ENCODE results near the gene CADPS2. TPM values are rescaled to one million over a fixed set of nuclear protein-coding genes. Genes with fewer than 3 reads are reported as not detected.

The CADPS2 gene
- total RNA-seq, 8 experiments from 2014 or later: 1.3 to 89.1 (median 3.1) TPM

DNA sequence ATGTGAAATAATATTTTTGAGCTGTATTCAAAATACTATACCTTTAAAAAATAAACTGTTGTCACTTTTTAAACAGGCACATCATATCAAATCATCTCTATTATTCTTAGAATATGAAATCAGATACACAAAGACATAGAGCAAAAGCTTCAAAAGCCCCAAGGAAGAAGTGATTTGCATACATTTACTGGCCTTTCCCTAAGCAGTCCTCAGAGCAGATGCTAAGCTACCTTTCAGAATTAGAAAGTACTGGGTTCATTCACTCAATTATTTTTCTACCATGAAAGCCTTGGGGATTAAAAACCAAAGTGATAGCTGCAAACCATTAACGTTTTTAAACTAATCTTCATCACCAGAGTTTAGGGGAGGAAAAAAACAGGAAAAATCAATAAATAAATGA lies 127.8 kb downstream of the CADPS2 start:
- H3K27ac ChIP-seq: no peak overlapping the region
- in situ Hi-C loops (cut with MboI; ENCODE audit: low pct_unique_long_range_greater_than_20kb in 2 of 9, low sequenced_read_pairs in 9 of 9, unreplicated experiment in 9 of 9): no loop called here
- no peak overlapping the region for H3K4me3 ChIP-seq
- WGBS, 10 experiments: 0 to 27% (median 5%) methylated on average over 1 of the region's 1 CpG; no CpG with 5 or more reads in 2 of the 10 experiments
- H3K4me1 ChIP-seq (replicated peaks in 1 of 2): no peaks in the 10 kb centered on the region
- no peak for ATAC-seq (replicated peaks in 6 of 8)

- H3K4me1 ChIP-seq (replicated peaks in 1 of 2): no peaks in the 10 kb centered on the region
- WGBS, 10 experiments: 60 to 100% methylated on average over 1 of the region's 1 CpG; no CpG with 5 or more reads in 8 of the 10 experiments
- no peak for ATAC-seq (replicated peaks in 6 of 8)
- no peak overlapping the region for H3K4me3 ChIP-seq
- in situ Hi-C loops (cut with MboI; ENCODE audit: low pct_unique_long_range_greater_than_20kb in 2 of 9, low sequenced_read_pairs in 9 of 9, unreplicated experiment in 9 of 9): no loop called here
- H3K27ac ChIP-seq: no peak overlapping the region
Observed at GRCh38 chr7:122756860-122757259, 129.4 kb downstream of the CADPS2 start.

- Histone ChIP-seq H3K4me3 (no peak overlapping the region), H3K4me1 (replicated peaks in 1 of 2) (no peaks in the 10 kb centered on the region), H3K27ac (no peak overlapping the region)
- in situ Hi-C loops (cut with MboI; ENCODE audit: low pct_unique_long_range_greater_than_20kb in 2 of 9, low sequenced_read_pairs in 9 of 9, unreplicated experiment in 9 of 9): no loop called here
- WGBS, 10 experiments: 19 to 100% (median 80%) methylated on average over 2 of the region's 2 CpGs; no CpG with 5 or more reads in 3 of the 10 experiments
- ATAC-seq (replicated peaks in 6 of 8): no peak
Observed at GRCh38 chr7:122755696-122756095, 130.6 kb downstream of the CADPS2 start.

DNA sequence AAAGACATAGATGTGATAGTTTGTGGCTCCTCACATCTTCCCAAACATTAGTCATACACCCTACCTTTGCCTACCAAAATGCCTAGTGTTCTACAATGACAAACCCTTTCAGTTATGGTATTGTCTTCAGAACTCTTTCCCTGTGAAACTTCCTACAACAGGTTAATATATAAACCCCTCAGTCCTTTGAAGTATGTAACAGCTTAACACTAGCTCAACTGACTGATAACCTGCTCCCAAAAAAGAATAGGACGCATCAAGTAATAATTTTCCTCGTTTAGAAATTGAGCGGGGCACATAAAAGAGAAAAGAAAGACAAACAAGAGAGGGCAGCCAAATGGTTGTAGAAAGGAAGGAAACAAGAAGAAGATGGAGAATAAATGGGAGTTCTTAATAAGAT lies 133.7 kb downstream of the CADPS2 start:
- H3K4me3 ChIP-seq: no peak overlapping the region
- no peak overlapping the region for H3K27ac ChIP-seq
- ATAC-seq (replicated peaks in 6 of 8): no peak
- WGBS, 10 experiments: 32 to 83% (median 37%) methylated on average over 1 to 3 of the region's 3 CpGs
- in situ Hi-C loops (cut with MboI; ENCODE audit: low pct_unique_long_range_greater_than_20kb in 2 of 9, low sequenced_read_pairs in 9 of 9, unreplicated experiment in 9 of 9): no loop called here
- H3K4me1 ChIP-seq (replicated peaks in 1 of 2): no peaks in the 10 kb centered on the region

DNA sequence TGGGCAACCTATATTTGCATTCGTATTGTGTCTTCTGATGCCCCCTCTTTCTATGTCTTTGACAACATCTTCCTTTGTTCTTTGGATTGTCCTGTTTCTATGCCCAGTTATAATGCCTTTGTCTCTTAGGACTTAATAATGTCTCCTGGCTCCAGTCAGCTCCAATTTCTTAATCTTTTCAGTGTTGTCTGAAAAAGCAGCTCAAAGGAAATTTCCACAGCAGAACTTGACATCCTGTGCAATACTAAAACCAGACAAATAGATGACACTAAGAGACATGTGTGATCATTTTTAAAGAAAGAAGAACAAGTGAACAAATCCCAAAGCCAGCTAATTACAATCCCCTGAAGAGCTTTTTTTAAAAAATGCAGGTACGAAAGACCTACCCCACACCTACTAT lies 135.9 kb downstream of the CADPS2 start:
- Histone ChIP-seq H3K27ac (no peak overlapping the region), H3K4me3 (no peak overlapping the region), H3K4me1 (replicated peaks in 1 of 2) (no peaks in the 10 kb centered on the region)
- 0 to 100% (median 60%) methylated on average over 1 to 2 of the region's 2 CpGs for WGBS, 10 experiments
- ATAC-seq (replicated peaks in 6 of 8): peak in 1 of 8 experiments; percentile 45
- in situ Hi-C loops (cut with MboI; ENCODE audit: low pct_unique_long_range_greater_than_20kb in 2 of 9, low sequenced_read_pairs in 9 of 9, unreplicated experiment in 9 of 9): no loop called here

DNA sequence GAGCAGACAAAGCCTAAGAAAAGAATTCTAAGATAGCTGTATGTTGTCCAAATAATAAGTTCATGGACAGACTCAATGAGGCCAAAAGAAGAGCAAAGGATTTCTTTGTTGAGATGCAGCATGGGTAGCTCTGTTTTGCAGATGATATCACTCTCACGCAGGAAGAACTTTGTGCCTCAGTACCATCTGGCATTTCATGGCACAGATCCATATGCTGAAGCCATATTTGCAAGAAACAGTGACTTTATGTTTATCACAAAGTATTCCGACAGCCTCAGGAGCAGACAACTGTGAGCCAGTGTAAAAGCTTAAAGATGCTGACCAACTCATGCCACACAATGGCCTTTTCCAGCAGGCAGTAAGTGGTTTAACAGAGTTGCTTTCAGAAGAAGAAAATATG lies 138.1 kb downstream of the CADPS2 start:
- Histone ChIP-seq H3K4me3 (no peak overlapping the region), H3K4me1 (replicated peaks in 1 of 2) (no peaks in the 10 kb centered on the region), H3K27ac (no peak overlapping the region)
- in situ Hi-C loops (cut with MboI; ENCODE audit: low pct_unique_long_range_greater_than_20kb in 2 of 9, low sequenced_read_pairs in 9 of 9, unreplicated experiment in 9 of 9): no loop called here
- no peak for ATAC-seq (replicated peaks in 6 of 8)
- 0 to 100% (median 60%) methylated on average over 1 to 2 of the region's 2 CpGs; no CpG with 5 or more reads in 3 of the 10 experiments for WGBS, 10 experiments

DNA sequence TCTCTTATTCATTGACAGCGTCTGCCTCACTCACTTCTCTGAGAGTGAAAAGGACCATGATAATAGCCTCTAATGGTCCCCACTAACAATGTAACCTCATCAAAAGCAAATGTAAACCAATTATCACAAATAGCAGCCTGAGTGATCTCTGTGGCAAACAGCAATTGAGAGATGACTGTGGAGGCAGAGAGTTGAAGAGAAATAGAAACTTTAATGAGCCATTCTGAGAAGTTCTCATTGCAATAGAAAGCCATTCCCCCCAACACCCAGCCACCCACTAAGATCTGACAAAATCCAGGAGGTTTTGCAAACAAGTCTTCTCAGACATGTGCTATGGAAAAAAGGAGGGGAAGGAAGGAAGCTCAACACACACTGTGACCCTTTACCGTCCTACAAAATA lies 139.3 kb downstream of the CADPS2 start:
- Histone ChIP-seq H3K4me1 (replicated peaks in 1 of 2) (no peaks in the 10 kb centered on the region), H3K4me3 (no peak overlapping the region), H3K27ac (no peak overlapping the region)
- ATAC-seq (replicated peaks in 6 of 8): no peak
- in situ Hi-C loops (cut with MboI; ENCODE audit: low pct_unique_long_range_greater_than_20kb in 2 of 9, low sequenced_read_pairs in 9 of 9, unreplicated experiment in 9 of 9): no loop called here
- 0 to 70% (median 25%) methylated on average over 1 to 2 of the region's 2 CpGs; no CpG with 5 or more reads in 1 of the 10 experiments for WGBS, 10 experiments

DNA sequence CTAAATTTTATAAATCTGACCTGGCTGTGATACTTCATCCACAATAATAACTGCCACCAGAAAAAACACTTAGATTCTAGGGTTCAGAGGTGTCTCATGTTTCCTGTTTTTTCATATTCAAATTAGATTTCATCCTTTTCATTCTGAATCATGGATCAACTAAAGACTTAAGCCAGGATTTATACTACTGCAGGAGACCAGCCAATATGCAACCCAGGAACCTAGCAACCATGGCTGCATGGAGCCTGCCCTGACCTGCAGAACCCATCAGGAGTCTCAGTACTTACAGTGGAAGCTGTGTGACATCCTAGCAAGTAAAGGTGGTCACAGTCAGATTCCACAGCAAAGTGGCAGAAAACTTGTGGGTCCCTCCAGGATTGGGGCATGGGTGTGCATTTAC lies 143.0 kb downstream of the CADPS2 start:
- no peaks in the 10 kb centered on the region for H3K4me1 ChIP-seq (replicated peaks in 1 of 2)
- H3K4me3 ChIP-seq: no peak overlapping the region
- in situ Hi-C loops (cut with MboI; ENCODE audit: low pct_unique_long_range_greater_than_20kb in 2 of 9, low sequenced_read_pairs in 9 of 9, unreplicated experiment in 9 of 9): no loop called here
- H3K27ac ChIP-seq: no peak overlapping the region
- ATAC-seq (replicated peaks in 6 of 8): peak in 1 of 8 experiments; percentile 76

GRCh38 chr7:122738947-122739346 lies 147.3 kb downstream of the CADPS2 start:
- 20 to 80% (median 54%) methylated on average over 1 to 2 of the region's 2 CpGs; no CpG with 5 or more reads in 2 of the 10 experiments for WGBS, 10 experiments
- Histone ChIP-seq H3K4me1 (replicated peaks in 1 of 2) (no peaks in the 10 kb centered on the region), H3K4me3 (no peak overlapping the region), H3K27ac (no peak overlapping the region)
- in situ Hi-C loops (cut with MboI; ENCODE audit: low pct_unique_long_range_greater_than_20kb in 2 of 9, low sequenced_read_pairs in 9 of 9, unreplicated experiment in 9 of 9): no loop called here
- peak in 1 of 8 experiments; percentile 65 for ATAC-seq (replicated peaks in 6 of 8)

DNA sequence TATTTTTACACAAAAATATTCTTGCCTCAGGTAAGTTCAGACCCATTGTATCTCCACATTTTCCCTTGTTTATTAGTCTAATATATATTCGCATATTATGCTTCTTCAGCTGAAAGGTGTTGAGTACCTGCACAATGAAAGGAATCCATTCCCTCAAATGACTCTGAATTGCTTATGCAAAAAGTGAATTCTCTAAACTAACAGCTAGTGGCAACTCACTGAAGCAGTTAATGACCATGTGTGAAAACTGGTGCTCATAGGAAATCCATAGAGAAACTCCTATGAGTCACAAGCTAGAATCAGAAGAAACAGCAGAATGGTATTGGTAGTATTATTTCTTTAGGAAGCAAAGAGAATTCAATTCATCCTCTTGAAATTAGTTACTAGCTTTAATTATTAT lies 150.1 kb downstream of the CADPS2 start:
- WGBS, 10 experiments: 40 to 86% (median 80%) methylated on average over 1 of the region's 1 CpG; no CpG with 5 or more reads in 4 of the 10 experiments
- no peak overlapping the region for H3K4me3 ChIP-seq
- no peak overlapping the region for H3K27ac ChIP-seq
- H3K4me1 ChIP-seq (replicated peaks in 1 of 2): no peaks in the 10 kb centered on the region
- ATAC-seq (replicated peaks in 6 of 8): no peak
- in situ Hi-C loops (cut with MboI; ENCODE audit: low pct_unique_long_range_greater_than_20kb in 2 of 9, low sequenced_read_pairs in 9 of 9, unreplicated experiment in 9 of 9): no loop called here

DNA sequence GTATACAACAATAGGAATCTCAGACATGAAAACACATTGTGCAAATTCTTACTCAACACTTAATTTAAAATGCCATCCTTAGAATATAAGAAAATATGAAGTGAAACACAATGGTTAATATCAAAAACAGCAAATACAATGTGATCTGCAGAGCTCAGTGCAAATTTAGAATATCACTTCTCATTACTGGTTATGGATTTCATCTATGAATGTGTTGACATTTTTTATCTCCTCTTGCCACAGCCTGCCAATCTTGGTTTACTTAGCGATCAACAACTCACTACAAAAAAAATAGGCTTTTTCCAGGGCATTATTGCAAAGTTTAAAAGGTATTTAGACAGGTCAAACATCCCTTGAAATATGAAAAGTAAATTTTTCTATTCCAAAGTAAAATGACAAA lies 158.5 kb downstream of the CADPS2 start:
- 0 to 100% (median 80%) methylated on average over 1 of the region's 1 CpG; no CpG with 5 or more reads in 1 of the 10 experiments for WGBS, 10 experiments
- ATAC-seq (replicated peaks in 6 of 8): no peak
- Histone ChIP-seq H3K4me3 (no peak overlapping the region), H3K27ac (no peak overlapping the region), H3K4me1 (replicated peaks in 1 of 2) (no peaks in the 10 kb centered on the region)
- in situ Hi-C loops (cut with MboI; ENCODE audit: low pct_unique_long_range_greater_than_20kb in 2 of 9, low sequenced_read_pairs in 9 of 9, unreplicated experiment in 9 of 9): no loop called here

DNA sequence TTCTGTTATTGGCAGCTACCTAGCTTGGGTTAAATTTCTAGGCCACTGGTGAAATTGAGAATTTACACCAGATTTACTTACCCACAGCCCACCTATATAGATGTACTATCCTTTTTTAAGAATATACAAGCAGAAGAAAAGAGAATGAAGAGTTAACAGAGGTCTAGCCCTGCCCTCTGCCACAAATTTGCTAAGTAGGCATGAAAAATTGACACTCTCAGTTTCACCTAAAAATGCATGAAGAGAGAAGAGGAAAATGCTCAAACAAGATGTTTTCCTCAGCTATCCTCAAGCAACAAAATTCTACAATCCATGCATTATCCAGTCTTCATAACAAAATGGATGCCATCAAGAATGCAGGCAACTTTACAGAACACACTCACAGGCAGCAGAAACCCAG lies 158.9 kb downstream of the CADPS2 start:
- in situ Hi-C loops (cut with MboI; ENCODE audit: low pct_unique_long_range_greater_than_20kb in 2 of 9, low sequenced_read_pairs in 9 of 9, unreplicated experiment in 9 of 9): no loop called here
- Histone ChIP-seq H3K4me1 (replicated peaks in 1 of 2) (no peaks in the 10 kb centered on the region), H3K27ac (no peak overlapping the region), H3K4me3 (no peak overlapping the region)
- no peak for ATAC-seq (replicated peaks in 6 of 8)

- Histone ChIP-seq H3K4me3 (no peak overlapping the region), H3K4me1 (replicated peaks in 1 of 2) (no peaks in the 10 kb centered on the region), H3K27ac (no peak overlapping the region)
- in situ Hi-C loops (cut with MboI; ENCODE audit: low pct_unique_long_range_greater_than_20kb in 2 of 9, low sequenced_read_pairs in 9 of 9, unreplicated experiment in 9 of 9): no loop called here
- ATAC-seq (replicated peaks in 6 of 8): no peak
- 0 to 100% (median 94%) methylated on average over 1 to 2 of the region's 2 CpGs; no CpG with 5 or more reads in 3 of the 10 experiments for WGBS, 10 experiments
Observed at GRCh38 chr7:122726881-122727280, 159.4 kb downstream of the CADPS2 start.

- no peaks in the 10 kb centered on the region for H3K4me1 ChIP-seq (replicated peaks in 1 of 2)
- 45 to 100% (median 81%) methylated on average over 1 to 4 of the region's 4 CpGs for WGBS, 10 experiments
- H3K27ac ChIP-seq: no peak overlapping the region
- no peak overlapping the region for H3K4me3 ChIP-seq
- ATAC-seq (replicated peaks in 6 of 8): no peak
- in situ Hi-C loops (cut with MboI; ENCODE audit: low pct_unique_long_range_greater_than_20kb in 2 of 9, low sequenced_read_pairs in 9 of 9, unreplicated experiment in 9 of 9): no loop called here
Observed at GRCh38 chr7:122724366-122724765, 161.9 kb downstream of the CADPS2 start.
